Stimulated activated CD4-positive, alpha-beta T cell treated with anti-CD3 and anti-CD28 coated beads, Interleukin-1b, Interleukin-23, amount 100 ng/mL, for 4 hours (primary cell): ENCODE results near the gene SP3.
A peak's percentile ranks its signal among the peaks of the same experiment; 100 is the strongest.

Experiments used
- DNase-seq, 2 donors: peaks; one replicate each; pipeline ENCODE4 v3.0.0-alpha.2; 2020; ENCODE audit warnings: low read depth in 2 of 2

SP3 gene

GRCh38 chr2:173965372-173966025 lies at the start of gene SP3:
Gene SP3, minus strand, starts transcription at chr2:173965373. Its CDS starts 202 bp downstream, at chr2:173965171.
- DNase-seq: peak; percentile 90

GRCh38 chr2:174014699-174015070 lies 49.5 kb upstream of the SP3 start:
- DNase-seq: no peak

GRCh38 chr2:174014011-174014698 lies 49.0 kb upstream of the SP3 start:
- DNase-seq: no peak

- no peak for DNase-seq
Measured at GRCh38 chr2:174013315-174013751, 48.2 kb upstream of the SP3 start.

- peak; percentile 15 to 17 for DNase-seq
Measured at GRCh38 chr2:174012347-174013314, 47.5 kb upstream of the SP3 start.

- DNase-seq: no peak
Measured at GRCh38 chr2:174011796-174012195, 46.6 kb upstream of the SP3 start.

GRCh38 chr2:174011173-174011572 lies 46.0 kb upstream of the SP3 start:
- no peak for DNase-seq

GRCh38 chr2:174009488-174010223 lies 44.5 kb upstream of the SP3 start:
- DNase-seq: no peak

- DNase-seq: no peak
Measured at GRCh38 chr2:174008720-174009119, 43.5 kb upstream of the SP3 start.

- DNase-seq: no peak
Measured at GRCh38 chr2:174007010-174007409, 41.8 kb upstream of the SP3 start.

GRCh38 chr2:174005801-174006419 lies 40.7 kb upstream of the SP3 start:
- no peak for DNase-seq

- DNase-seq: no peak
Measured at GRCh38 chr2:174004905-174005605, 39.9 kb upstream of the SP3 start.

GRCh38 chr2:174003720-174004695 lies 38.8 kb upstream of the SP3 start:
- DNase-seq: no peak

GRCh38 chr2:174002679-174003078 lies 37.5 kb upstream of the SP3 start:
- DNase-seq: no peak

GRCh38 chr2:174001107-174001506 lies 35.9 kb upstream of the SP3 start:
- DNase-seq: no peak

- no peak for DNase-seq
Measured at GRCh38 chr2:173999724-174000123, 34.6 kb upstream of the SP3 start.

- no peak for DNase-seq
Measured at GRCh38 chr2:173999272-173999671, 34.1 kb upstream of the SP3 start.

- no peak for DNase-seq
Measured at GRCh38 chr2:173998386-173998785, 33.2 kb upstream of the SP3 start.

- no peak for DNase-seq
Measured at GRCh38 chr2:173997753-173998152, 32.6 kb upstream of the SP3 start.
